NCI-H1436 (cell line): ENCODE data around the gene RFXANK.

ENCODE experiments used
- DNase-seq: peaks from one replicate; lab custom pipeline; 2025; lab: John Stamatoyannopoulos, UW

The RFXANK gene

GRCh38 chr19:19232261-19232721, 40.2 kb downstream of the RFXANK start:
- DNase-seq = no peak

GRCh38 chr19:19234220-19234816, 42.3 kb downstream of the RFXANK start:
- no peak for DNase-seq

- no peak for DNase-seq
These were observed 44.1 kb downstream of the RFXANK start for GRCh38 chr19:19236173-19236572.

GRCh38 chr19:19238126-19238894, 46.3 kb downstream of the RFXANK start:
- DNase-seq = no peak

GRCh38 chr19:19239675-19240074, 47.6 kb downstream of the RFXANK start:
- DNase-seq = no peak

- no peak for DNase-seq
These were observed 48.4 kb downstream of the RFXANK start for GRCh38 chr19:19240476-19240875.

- no peak for DNase-seq
These were observed 58.2 kb downstream of the RFXANK start for GRCh38 chr19:19250196-19250801.
